ENCODE data around the gene ZNF716. TPM values are rescaled to one million over a fixed set of nuclear protein-coding genes. Genes with fewer than 3 reads are reported as not detected.
"Not testable (repeated sequence)": the region's sequence is repeated elsewhere in the genome, so short reads cannot be mapped to it uniquely, and the experiment has no call there.

The ZNF716 gene
- total RNA-seq, 1 experiment from 2014 or later, result not detected

GRCh38 chr7:57480304-57480703, 30.3 kb downstream of the ZNF716 start:
- H4K91ac ChIP-seq (ENCODE audit: insufficient read length, low read depth, low read length); H3K27ac Mint-ChIP-seq; H4K20me1 ChIP-seq (ENCODE audit: control insufficient read depth, insufficient read depth, insufficient read length); H4K8ac ChIP-seq (replicated peaks; ENCODE audit: insufficient read length, low read depth, low read length); H2BK15ac ChIP-seq (ENCODE audit: low read depth, low read length); H3K9ac ChIP-seq (ENCODE audit: extremely low read depth, insufficient read length, low read length); H3K23ac ChIP-seq (ENCODE audit: insufficient read length, low read depth, low read length); H3K4me1 Mint-ChIP-seq; H3K4me2 ChIP-seq (ENCODE audit: insufficient read depth, insufficient read length, low read length); H3K56ac ChIP-seq (ENCODE audit: insufficient read length, low read depth, low read length); H3K79me2 ChIP-seq (ENCODE audit: insufficient read depth, low read length); H3T11ph ChIP-seq (ENCODE audit: low read length); DNase-seq; H3K4ac ChIP-seq (ENCODE audit: low read depth, low read length); H3K14ac ChIP-seq (ENCODE audit: insufficient read depth, low read length); H3K27me3 ChIP-seq (ENCODE audit: insufficient read depth, low read length); H3K23me2 ChIP-seq (ENCODE audit: insufficient read length, low read depth, low read length, poor library complexity, severe bottlenecking); H2BK120ac ChIP-seq (ENCODE audit: low read depth, low read length, poor library complexity, severe bottlenecking); H2BK20ac ChIP-seq (ENCODE audit: low read depth, low read length, poor library complexity, severe bottlenecking); H2AFZ ChIP-seq (ENCODE audit: low read length); H4K5ac ChIP-seq (ENCODE audit: insufficient read length, low read depth, low read length); H3K18ac ChIP-seq (ENCODE audit: insufficient read length, low read depth, low read length); H3K27me3 Mint-ChIP-seq (ENCODE audit: low read depth); H2BK12ac ChIP-seq (ENCODE audit: insufficient read length, low read depth, low read length); H3K4me3 Mint-ChIP-seq; H3K4me1 ChIP-seq (ENCODE audit: insufficient read depth, low read length); H3K27ac ChIP-seq (ENCODE audit: insufficient read length, low read depth, low read length); H2BK5ac ChIP-seq (ENCODE audit: insufficient read length, low read length); H2AK5ac ChIP-seq (ENCODE audit: insufficient read length, low read length); H3K79me1 ChIP-seq (ENCODE audit: insufficient read depth, low read depth, low read length, poor library complexity, severe bottlenecking): not testable (repeated sequence)
- peaks cover 52% of the 10 kb centered on the region for H3K9me3 ChIP-seq (ENCODE audit: control insufficient read depth, low read depth, low read length)
- H3K9me3 Mint-ChIP-seq, result peaks cover 63 to 72% of the 10 kb centered on the region in 2 experiments
- TF ChIP-seq CTCF (conservative IDR thresholded peaks at IDR 0.05), result 0 out of 3 replicates have a peak, but pooled peaks have one; percentile 17
- H3K36me3 Mint-ChIP-seq (ENCODE audit: insufficient read depth in 1 of 3, low read depth in 3 of 3), result peaks cover 4 to 15% (median 6%) of the 10 kb centered on the region in 3 experiments; a peak in 6 of 7 replicates

DNA sequence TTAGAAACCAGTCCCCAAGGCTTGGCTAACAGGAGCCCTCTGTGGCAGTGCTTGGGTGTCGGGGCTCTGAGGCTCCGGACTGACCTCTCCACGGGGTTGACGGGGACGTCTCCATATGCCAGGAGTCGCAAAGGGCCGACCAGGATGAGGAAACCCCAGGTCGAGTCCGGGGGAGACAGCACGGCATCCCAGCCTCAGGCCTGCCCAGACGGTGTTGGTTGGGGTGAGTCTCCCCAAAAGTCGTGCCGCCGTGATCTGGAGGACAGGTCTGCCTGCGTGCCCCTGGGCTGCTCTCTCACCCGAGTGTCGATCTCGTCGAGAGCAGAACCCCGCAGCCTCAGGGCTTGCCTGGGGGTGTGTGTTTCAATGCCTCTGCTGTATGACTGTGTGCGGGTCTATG, 35.0 kb downstream of the ZNF716 start:
- H3K4me1 Mint-ChIP-seq, result not testable (repeated sequence)
- H3K9me3 Mint-ChIP-seq, result peaks cover 40 to 41% of the 10 kb centered on the region in 2 experiments

More for the DNA sequence above, 35.0 kb downstream of the ZNF716 start:
- not testable (repeated sequence) for DNase-seq; H2AFZ ChIP-seq (ENCODE audit: low read length); H2BK5ac ChIP-seq (ENCODE audit: insufficient read length, low read length); H2BK12ac ChIP-seq (ENCODE audit: insufficient read length, low read depth, low read length); H3K4me3 Mint-ChIP-seq; H3K14ac ChIP-seq (ENCODE audit: insufficient read depth, low read length); H3K27me3 ChIP-seq (ENCODE audit: insufficient read depth, low read length); H3K27ac Mint-ChIP-seq; H3K23ac ChIP-seq (ENCODE audit: insufficient read length, low read depth, low read length); H3K79me1 ChIP-seq (ENCODE audit: insufficient read depth, low read depth, low read length, poor library complexity, severe bottlenecking); H3K9ac ChIP-seq (ENCODE audit: extremely low read depth, insufficient read length, low read length); H2BK120ac ChIP-seq (ENCODE audit: low read depth, low read length, poor library complexity, severe bottlenecking); H4K8ac ChIP-seq (replicated peaks; ENCODE audit: insufficient read length, low read depth, low read length); H4K5ac ChIP-seq (ENCODE audit: insufficient read length, low read depth, low read length); H3K56ac ChIP-seq (ENCODE audit: insufficient read length, low read depth, low read length); H4K91ac ChIP-seq (ENCODE audit: insufficient read length, low read depth, low read length); H3K23me2 ChIP-seq (ENCODE audit: insufficient read length, low read depth, low read length, poor library complexity, severe bottlenecking); H2BK15ac ChIP-seq (ENCODE audit: low read depth, low read length); H3T11ph ChIP-seq (ENCODE audit: low read length); H3K27ac ChIP-seq (ENCODE audit: insufficient read length, low read depth, low read length); H2AK5ac ChIP-seq (ENCODE audit: insufficient read length, low read length); H3K18ac ChIP-seq (ENCODE audit: insufficient read length, low read depth, low read length); H4K20me1 ChIP-seq (ENCODE audit: control insufficient read depth, insufficient read depth, insufficient read length); H3K4me1 ChIP-seq (ENCODE audit: insufficient read depth, low read length); H3K27me3 Mint-ChIP-seq (ENCODE audit: low read depth); H3K79me2 ChIP-seq (ENCODE audit: insufficient read depth, low read length); H2BK20ac ChIP-seq (ENCODE audit: low read depth, low read length, poor library complexity, severe bottlenecking); H3K4ac ChIP-seq (ENCODE audit: low read depth, low read length); H3K4me2 ChIP-seq (ENCODE audit: insufficient read depth, insufficient read length, low read length)
- H3K9me3 ChIP-seq (ENCODE audit: control insufficient read depth, low read depth, low read length), result peaks cover 79% of the 10 kb centered on the region
- H3K36me3 Mint-ChIP-seq (ENCODE audit: insufficient read depth in 1 of 3, low read depth in 3 of 3), result peaks cover 4 to 13% (median 8%) of the 10 kb centered on the region in 3 experiments; a peak in 6 of 7 replicates
- WGBS (ENCODE audit: extremely low coverage, insufficient read length, low lambda C conversion rate), result no CpG with 5 or more reads among the region's 21 CpGs
